Lung (tissue), 12 donors: Measurements from ENCODE around the gene RAE1. TPM values are rescaled to one million over a fixed set of nuclear protein-coding genes. Genes with fewer than 3 reads are reported as not detected.

ENCODE experiments used
- ATAC-seq: fragments of 200-7000 bp; cut with Tn5 transposase; one replicate; pipeline ENCODE4 v1.9.1; 2020; ENCODE audit warnings: moderate number of reproducible peaks; ENCODE audit not compliant: insufficient read depth, low FRiP score
- DNase-seq, 3 donors: peaks; one replicate each; pipeline ENCODE4 v3.0.0-alpha.2; 2013 to 2017
- H3K27ac ChIP-seq, 2 donors: one replicate each; pipeline ENCODE4 v1.5.1; 2013; ENCODE audit warnings: mild to moderate bottlenecking in 2 of 2, moderate library complexity in 2 of 2, control low read depth in 1 of 2, inconsistent platforms in 1 of 2, low read depth in 1 of 2, low read length in 1 of 2
- H3K27me3 ChIP-seq, 3 donors: one replicate each; pipeline ENCODE4 v1.5.1; 2013; ENCODE audit warnings: low read length in 2 of 3; ENCODE audit not compliant: control insufficient read depth in 3 of 3, insufficient read depth in 3 of 3
- H3K36me3 ChIP-seq, 4 donors: one replicate each; pipeline ENCODE4 v1.5.1; 2013; ENCODE audit warnings: low read length in 4 of 4, mild to moderate bottlenecking in 1 of 4, moderate library complexity in 1 of 4; ENCODE audit not compliant: control insufficient read depth in 4 of 4, insufficient read depth in 4 of 4
- H3K4me1 ChIP-seq, 5 donors: one replicate each; pipeline ENCODE4 v1.5.1; 2013; ENCODE audit warnings: low read length in 5 of 5, mild to moderate bottlenecking in 2 of 5, moderate library complexity in 1 of 5; ENCODE audit not compliant: control insufficient read depth in 5 of 5, insufficient read depth in 5 of 5
- H3K4me3 ChIP-seq: one replicate; pipeline ENCODE4 v1.5.1; 2013; ENCODE audit warnings: mild to moderate bottlenecking, control low read depth, moderate library complexity
- H3K9ac ChIP-seq, 2 donors: one replicate each; pipeline ENCODE4 v1.5.1; 2013; ENCODE audit warnings: low read length in 2 of 2, control low read depth in 1 of 2; ENCODE audit not compliant: insufficient read depth in 1 of 2
- H3K9me3 ChIP-seq, 4 donors: one replicate each; pipeline ENCODE4 v1.5.1; 2013; ENCODE audit warnings: low read length in 3 of 4, mild to moderate bottlenecking in 1 of 4, moderate library complexity in 1 of 4; ENCODE audit not compliant: control insufficient read depth in 4 of 4, insufficient read depth in 3 of 4
- WGBS, 2 donors: extraction: QIAGEN DNeasy Blood & Tissue Kit; methylation state at CpG; one replicate each; pipeline ENCODE4 v1.1.7; 2013; 5-methylcytosine and 5-hydroxymethylcytosine counted together
- polyA plus RNA-seq, 2 donors: library from polyadenylated mRNA; stranded (reverse); fragments of 200-250 nt; gene quantifications; one replicate each; pipeline ENCODE4 v1.2.1, GENCODE V29; 2013
- total RNA-seq, 2 donors: library from RNA; depleted of rRNA in 1 of 2; stranded (reverse); fragments of >200 nt in 1 of 2; gene quantifications; one replicate each; pipeline ENCODE4 v1.2.1, GENCODE V29; 2014 to 2021
- TF ChIP-seq, protein P1 (sequence below): IDR thresholded peaks from 2 replicates; pipeline ENCODE4 v1.5.1; 2012; ENCODE audit warnings: mild to moderate bottlenecking; ENCODE audit errors: control extremely low read depth, extremely low read depth
- donor health status: control.
- donor health status: control.
- donor health status: Bipolar disorder and iron deficiency.
- donor health status: healthy.
- donor health status: DM: yes; HTN: yes; CAD: no.

Gene RAE1
- total and polyA plus RNA-seq, 4 donors: 9.7 to 31.0 (median 20.7) TPM

- Histone ChIP-seq H3K9ac (no peak overlapping the region), H3K36me3 (peaks cover 0 to 7% (median 2%) of the 10 kb centered on the region in 4 donors), H3K4me3 (no peak overlapping the region), H3K27ac (peak overlapping the region; percentile 57 to 64), H3K27me3 (no peaks in the 10 kb centered on the region), H3K9me3 (peaks cover 0 to 4% (median 0%) of the 10 kb centered on the region in 4 donors), H3K4me1 (peaks cover 0 to 30% (median 14%) of the 10 kb centered on the region in 5 donors)
- WGBS, 2 donors: 4 to 9% methylated on average over 44 to 57 of the region's 57 CpGs
- ATAC-seq: peak; percentile 81
- peak; percentile 78 to 84 (median 79) for DNase-seq
- TF ChIP-seq, protein P1, sequence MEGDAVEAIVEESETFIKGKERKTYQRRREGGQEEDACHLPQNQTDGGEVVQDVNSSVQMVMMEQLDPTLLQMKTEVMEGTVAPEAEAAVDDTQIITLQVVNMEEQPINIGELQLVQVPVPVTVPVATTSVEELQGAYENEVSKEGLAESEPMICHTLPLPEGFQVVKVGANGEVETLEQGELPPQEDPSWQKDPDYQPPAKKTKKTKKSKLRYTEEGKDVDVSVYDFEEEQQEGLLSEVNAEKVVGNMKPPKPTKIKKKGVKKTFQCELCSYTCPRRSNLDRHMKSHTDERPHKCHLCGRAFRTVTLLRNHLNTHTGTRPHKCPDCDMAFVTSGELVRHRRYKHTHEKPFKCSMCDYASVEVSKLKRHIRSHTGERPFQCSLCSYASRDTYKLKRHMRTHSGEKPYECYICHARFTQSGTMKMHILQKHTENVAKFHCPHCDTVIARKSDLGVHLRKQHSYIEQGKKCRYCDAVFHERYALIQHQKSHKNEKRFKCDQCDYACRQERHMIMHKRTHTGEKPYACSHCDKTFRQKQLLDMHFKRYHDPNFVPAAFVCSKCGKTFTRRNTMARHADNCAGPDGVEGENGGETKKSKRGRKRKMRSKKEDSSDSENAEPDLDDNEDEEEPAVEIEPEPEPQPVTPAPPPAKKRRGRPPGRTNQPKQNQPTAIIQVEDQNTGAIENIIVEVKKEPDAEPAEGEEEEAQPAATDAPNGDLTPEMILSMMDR: no peak
Observed at GRCh38 chr20:57388953-57389694, 38.1 kb downstream of the RAE1 start.

- Histone ChIP-seq H3K4me3 (no peak overlapping the region), H3K9ac (no peak overlapping the region), H3K9me3 (peaks cover 0 to 4% (median 0%) of the 10 kb centered on the region in 4 donors), H3K4me1 (peaks cover 0 to 30% (median 14%) of the 10 kb centered on the region in 5 donors), H3K36me3 (peaks cover 0 to 10% (median 2%) of the 10 kb centered on the region in 4 donors), H3K27me3 (no peaks in the 10 kb centered on the region), H3K27ac (peak overlapping the region; percentile 57 to 64)
- ATAC-seq (no peak), DNase-seq (peak; percentile 24 to 34 (median 32))
- WGBS, 2 donors: 20 to 32% methylated on average over 39 to 52 of the region's 52 CpGs
- TF ChIP-seq, protein P1: no peak
Observed at GRCh38 chr20:57389695-57390603, 38.9 kb downstream of the RAE1 start.

DNA sequence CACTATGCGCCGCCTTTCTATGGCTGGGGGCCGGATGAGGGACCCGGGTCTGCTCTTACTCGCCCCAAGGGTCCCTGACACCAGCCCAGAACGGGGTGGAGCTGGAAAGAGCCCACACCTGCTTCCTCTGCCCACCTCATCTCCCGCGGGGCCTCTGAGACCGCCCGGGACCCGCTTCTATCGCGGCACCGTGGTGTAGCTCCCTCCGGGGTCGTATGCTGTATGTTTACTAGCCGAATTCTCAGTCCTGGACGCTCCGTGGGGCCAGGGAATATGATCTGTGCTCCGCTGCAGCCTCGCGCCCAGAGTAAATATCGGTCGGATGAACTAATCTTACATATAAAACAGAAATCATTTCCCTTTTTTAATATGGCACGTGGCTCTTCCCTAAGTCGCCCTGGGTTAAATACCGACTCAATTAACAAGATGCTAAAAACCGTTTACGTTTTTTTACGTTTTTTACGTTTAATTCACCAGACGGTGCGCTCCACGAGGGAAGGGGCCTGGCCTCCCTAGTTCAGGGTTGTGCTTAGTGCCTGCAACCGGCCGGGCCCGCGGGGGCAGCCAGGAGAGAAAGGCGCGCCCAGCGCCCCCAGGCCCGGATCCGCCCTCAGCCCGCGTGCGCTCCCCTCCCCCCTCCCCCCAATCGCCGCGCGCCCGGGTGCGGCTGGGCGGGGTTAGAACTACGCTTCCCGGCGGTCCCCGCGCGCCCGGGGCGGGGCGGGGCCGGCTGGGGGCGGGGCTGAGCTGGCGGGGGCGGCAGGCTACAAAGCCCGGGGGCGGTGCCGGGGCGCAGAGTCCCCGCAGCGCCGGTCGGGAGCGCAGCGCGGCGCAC lies 39.8 kb downstream of the RAE1 start, which contains the start of gene RBM38:
RBM38 (plus strand) TSS at position 793 of the 835 bp plus-strand sequence. CDS start 186 bp downstream, outside the sequence.
- DNase-seq (peak; percentile 79 to 89 (median 85)), ATAC-seq (peak; percentile 90)
- peaks cover 0 to 13% (median 3%) of the 10 kb centered on the region in 4 donors for H3K36me3 ChIP-seq
- no peaks in the 10 kb centered on the region for H3K27me3 ChIP-seq
- H3K4me1 ChIP-seq: peaks cover under 1 to 34% (median 14%) of the 10 kb centered on the region in 5 donors
- H3K9ac ChIP-seq: peak within 1 kb of the TSS in 1 of 2 donors; percentile 42
- TF ChIP-seq, protein P1: no peak
- H3K27ac ChIP-seq: peak within 1 kb of the TSS; percentile 57 to 86
- WGBS, 2 donors: 26 to 33% methylated on average over 45 to 78 of the region's 78 CpGs
- peaks cover 0 to 4% (median 0%) of the 10 kb centered on the region in 4 donors for H3K9me3 ChIP-seq
- peak within 1 kb of the TSS; percentile 87 for H3K4me3 ChIP-seq
